SK-N-SH treated with all-trans-retinoic acid at 6 μM for 48 hours (cell line): Measurements from ENCODE around the gene SCYL1.

Source experiments
- ATAC-seq: fragments of 200-7000 bp; cut with Tn5 transposase; 3 replicates; pipeline ENCODE4 v1.9.1; 2020; ENCODE audit warnings: mild to moderate bottlenecking, moderate library complexity
- ARNTL ChIP-seq: fragments of 450-650 bp; formaldehyde crosslinking; IDR thresholded peaks from 2 replicates; pipeline ENCODE4 v1.5.0; 2020; ENCODE audit warnings: low read depth, mild to moderate bottlenecking, moderate library complexity, borderline replicate concordance
- CSDC2 ChIP-seq: fragments of 250-450 bp; sonication (Bioruptor Pico); IDR thresholded peaks from 2 replicates; pipeline ENCODE4 v1.5.0; 2020; ENCODE audit warnings: mild to moderate bottlenecking, moderate library complexity
- ESRRG ChIP-seq: fragments of 250-450 bp; sonication (Bioruptor Pico); IDR thresholded peaks from 2 replicates; pipeline ENCODE4 v1.6.1; 2021; ENCODE audit warnings: mild to moderate bottlenecking
- GLIS3 ChIP-seq: fragments of 250-450 bp; sonication (Bioruptor Pico); IDR thresholded peaks from 2 replicates; pipeline ENCODE4 v1.5.0; 2020; ENCODE audit warnings: mild to moderate bottlenecking, moderate library complexity
- ISL1 ChIP-seq: fragments of 250-450 bp; sonication (Bioruptor Pico); IDR thresholded peaks from 2 replicates; pipeline ENCODE4 v2.1.2; 2022; ENCODE audit warnings: mild to moderate bottlenecking, moderate library complexity
- POU6F1 ChIP-seq: fragments of 250-450 bp; sonication (Bioruptor Pico); IDR thresholded peaks from 2 replicates; pipeline ENCODE4 v1.8.0; 2021; ENCODE audit warnings: low read depth, mild to moderate bottlenecking, moderate library complexity, borderline replicate concordance
- PPARA ChIP-seq: fragments of 250-450 bp; sonication (Bioruptor Pico); IDR thresholded peaks from 2 replicates; pipeline ENCODE4 v1.5.0; 2020; ENCODE audit warnings: mild to moderate bottlenecking, borderline replicate concordance
- RARB ChIP-seq: fragments of 250-450 bp; sonication (Bioruptor Pico); IDR thresholded peaks from 2 replicates; pipeline ENCODE4 v1.8.0; 2021; ENCODE audit warnings: mild to moderate bottlenecking, moderate library complexity
- SNAI2 ChIP-seq: fragments of 250-450 bp; sonication (Bioruptor Pico); IDR thresholded peaks from 2 replicates; pipeline ENCODE4 v1.5.0; 2020; ENCODE audit warnings: mild to moderate bottlenecking, moderate library complexity
- TCF4 ChIP-seq: fragments of 250-450 bp; sonication (Bioruptor Pico); IDR thresholded peaks from 2 replicates; pipeline ENCODE4 v1.8.0; 2021; ENCODE audit warnings: mild to moderate bottlenecking, moderate library complexity, borderline replicate concordance
- TOX ChIP-seq: fragments of 250-450 bp; sonication (Bioruptor Pico); IDR thresholded peaks from 2 replicates; pipeline ENCODE4 v1.8.0; 2021; ENCODE audit warnings: mild to moderate bottlenecking, moderate library complexity, borderline replicate concordance
- TSHZ2 ChIP-seq: fragments of 250-450 bp; sonication (Bioruptor Pico); IDR thresholded peaks from 2 replicates; pipeline ENCODE4 v1.5.0; 2020; ENCODE audit warnings: mild to moderate bottlenecking, moderate library complexity
- ZC3H10 ChIP-seq: fragments of 250-450 bp; sonication (Bioruptor Pico); IDR thresholded peaks from 2 replicates; pipeline ENCODE4 v1.5.1; 2021; ENCODE audit warnings: mild to moderate bottlenecking, moderate library complexity
- ZFP3 ChIP-seq: fragments of 250-450 bp; sonication (Bioruptor Pico); IDR thresholded peaks from 2 replicates; pipeline ENCODE4 v1.5.0; 2020; ENCODE audit warnings: mild to moderate bottlenecking, moderate library complexity
- ZFP30 ChIP-seq: fragments of 450-650 bp; formaldehyde crosslinking; IDR thresholded peaks from 2 replicates; pipeline ENCODE4 v1.5.0; 2022; ENCODE audit warnings: mild to moderate bottlenecking, moderate library complexity
- ZNF70 ChIP-seq: fragments of 450-650 bp; formaldehyde crosslinking; IDR thresholded peaks from 2 replicates; pipeline ENCODE4 v1.5.0; 2020; ENCODE audit warnings: mild to moderate bottlenecking, moderate library complexity
- TF ChIP-seq, protein P1 (sequence below): fragments of 250-450 bp; sonication (Bioruptor Pico); IDR thresholded peaks from 2 replicates; pipeline ENCODE4 v1.8.0; 2020; ENCODE audit warnings: mild to moderate bottlenecking, moderate library complexity, borderline replicate concordance
- TF ChIP-seq, protein P2 (sequence below): fragments of 250-450 bp; sonication (Bioruptor Pico); IDR thresholded peaks from 2 replicates; pipeline ENCODE4 v1.5.1; 2021; ENCODE audit warnings: mild to moderate bottlenecking, moderate library complexity
- TF ChIP-seq, protein P3 (sequence below): fragments of 250-450 bp; sonication (Bioruptor Pico); IDR thresholded peaks from 2 replicates; pipeline ENCODE4 v1.5.1; 2020; ENCODE audit warnings: low read depth, mild to moderate bottlenecking, moderate library complexity

SCYL1 gene

DNA sequence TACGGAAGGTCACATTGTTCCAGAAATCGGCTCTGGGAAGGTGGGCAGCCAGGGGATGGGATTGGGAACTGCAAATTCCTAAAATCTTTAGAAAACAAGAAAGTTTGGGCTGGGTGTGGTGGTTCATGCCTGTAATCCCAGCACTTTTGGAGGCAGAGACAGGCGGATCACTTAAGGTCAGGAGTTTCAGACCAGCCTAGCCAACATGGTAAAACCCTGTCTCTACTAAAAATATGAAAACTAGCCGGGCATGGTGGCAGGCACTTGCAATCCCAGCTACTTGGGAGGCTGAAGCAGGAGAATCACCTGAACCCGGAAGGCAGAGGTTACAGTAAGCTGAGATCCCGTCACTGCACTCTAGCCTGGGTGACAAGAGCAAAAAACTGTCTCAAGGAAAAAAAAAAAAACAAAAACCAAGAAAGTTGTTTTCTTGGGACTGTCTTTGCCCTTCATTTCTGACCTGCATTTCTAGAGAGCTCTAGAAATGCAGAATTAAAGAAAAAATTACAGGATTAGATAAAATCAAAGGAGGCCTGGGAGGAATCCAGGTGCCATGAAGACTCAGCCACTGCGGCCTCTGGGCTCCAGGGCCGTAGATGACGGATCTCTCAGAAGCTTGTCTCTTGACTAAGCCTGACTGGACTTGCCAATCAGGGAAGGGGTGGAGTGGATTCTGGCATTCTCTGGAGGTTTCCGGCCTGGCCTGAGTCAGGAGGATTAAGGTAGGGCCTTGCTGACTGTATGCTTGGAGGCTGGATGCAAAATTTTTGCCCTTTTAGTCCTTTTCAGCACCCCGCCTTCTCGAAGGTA lies 31.3 kb upstream of the SCYL1 start:
- TF ChIP-seq POU6F1 (CRISPR knock-in tag): no peak
- no peak for TF ChIP-seq ZNF70 (CRISPR knock-in tag)
- TF ChIP-seq, protein P1, sequence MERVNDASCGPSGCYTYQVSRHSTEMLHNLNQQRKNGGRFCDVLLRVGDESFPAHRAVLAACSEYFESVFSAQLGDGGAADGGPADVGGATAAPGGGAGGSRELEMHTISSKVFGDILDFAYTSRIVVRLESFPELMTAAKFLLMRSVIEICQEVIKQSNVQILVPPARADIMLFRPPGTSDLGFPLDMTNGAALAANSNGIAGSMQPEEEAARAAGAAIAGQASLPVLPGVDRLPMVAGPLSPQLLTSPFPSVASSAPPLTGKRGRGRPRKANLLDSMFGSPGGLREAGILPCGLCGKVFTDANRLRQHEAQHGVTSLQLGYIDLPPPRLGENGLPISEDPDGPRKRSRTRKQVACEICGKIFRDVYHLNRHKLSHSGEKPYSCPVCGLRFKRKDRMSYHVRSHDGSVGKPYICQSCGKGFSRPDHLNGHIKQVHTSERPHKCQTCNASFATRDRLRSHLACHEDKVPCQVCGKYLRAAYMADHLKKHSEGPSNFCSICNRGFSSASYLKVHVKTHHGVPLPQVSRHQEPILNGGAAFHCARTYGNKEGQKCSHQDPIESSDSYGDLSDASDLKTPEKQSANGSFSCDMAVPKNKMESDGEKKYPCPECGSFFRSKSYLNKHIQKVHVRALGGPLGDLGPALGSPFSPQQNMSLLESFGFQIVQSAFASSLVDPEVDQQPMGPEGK (CRISPR knock-in tag): no peak
- TF ChIP-seq, protein P2, sequence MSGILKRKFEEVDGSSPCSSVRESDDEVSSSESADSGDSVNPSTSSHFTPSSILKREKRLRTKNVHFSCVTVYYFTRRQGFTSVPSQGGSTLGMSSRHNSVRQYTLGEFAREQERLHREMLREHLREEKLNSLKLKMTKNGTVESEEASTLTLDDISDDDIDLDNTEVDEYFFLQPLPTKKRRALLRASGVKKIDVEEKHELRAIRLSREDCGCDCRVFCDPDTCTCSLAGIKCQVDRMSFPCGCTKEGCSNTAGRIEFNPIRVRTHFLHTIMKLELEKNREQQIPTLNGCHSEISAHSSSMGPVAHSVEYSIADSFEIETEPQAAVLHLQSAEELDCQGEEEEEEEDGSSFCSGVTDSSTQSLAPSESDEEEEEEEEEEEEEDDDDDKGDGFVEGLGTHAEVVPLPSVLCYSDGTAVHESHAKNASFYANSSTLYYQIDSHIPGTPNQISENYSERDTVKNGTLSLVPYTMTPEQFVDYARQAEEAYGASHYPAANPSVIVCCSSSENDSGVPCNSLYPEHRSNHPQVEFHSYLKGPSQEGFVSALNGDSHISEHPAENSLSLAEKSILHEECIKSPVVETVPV (CRISPR knock-in tag): no peak
- TF ChIP-seq CSDC2 (CRISPR knock-in tag): no peak
- peak; percentile 39 for ATAC-seq

DNA sequence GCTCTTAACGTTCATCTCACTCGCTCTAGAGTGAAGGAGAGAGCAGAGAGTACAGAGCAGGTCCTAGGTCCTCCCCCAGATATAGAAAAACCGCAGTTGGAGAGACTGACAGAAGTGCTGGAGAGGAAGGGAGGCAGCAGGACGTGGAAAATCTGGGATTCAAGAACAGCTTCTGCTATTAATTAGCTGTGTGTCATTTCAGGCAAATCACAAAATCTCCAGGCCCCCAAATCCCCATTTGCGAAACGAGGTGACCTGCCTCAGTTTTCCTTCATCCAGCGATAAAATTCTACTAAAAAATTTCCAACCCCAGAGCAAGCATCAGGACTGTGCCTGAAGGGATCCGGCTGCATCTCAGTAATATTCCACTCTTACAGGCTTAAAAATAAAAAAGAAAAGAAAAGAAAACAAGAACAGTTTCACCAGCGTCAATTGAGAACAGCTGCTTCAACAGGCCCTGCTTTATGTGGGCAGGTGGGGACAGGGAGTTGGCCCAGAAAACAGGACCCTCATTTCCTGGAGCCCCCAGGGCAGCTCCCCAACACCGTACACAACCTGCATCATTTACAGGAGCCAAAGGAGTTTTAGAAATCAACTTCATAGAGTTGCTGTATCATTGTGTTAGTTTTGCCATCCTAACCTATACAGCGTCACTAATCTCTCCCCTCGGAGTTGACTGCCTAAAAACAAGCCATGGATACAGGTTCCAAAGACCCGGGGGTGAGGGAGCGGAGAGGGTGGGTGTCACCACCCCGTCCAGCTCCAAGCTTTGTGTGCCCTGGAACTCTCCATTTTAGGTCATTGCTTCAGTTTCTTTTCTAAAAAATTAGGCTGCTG lies 28.4 kb upstream of the SCYL1 start:
- no peak for ATAC-seq
- 0 out of 2 replicates have a peak, but pooled peaks have one; percentile 26 for TF ChIP-seq TSHZ2
- no peak for TF ChIP-seq ESRRG
- TF ChIP-seq TCF4 (CRISPR knock-in tag): no peak; the same call in 1 of the 2 replicates
- no peak for TF ChIP-seq POU6F1 (CRISPR knock-in tag)
- TF ChIP-seq ZNF70 (CRISPR knock-in tag): 0 out of 2 replicates have a peak, but pooled peaks have one; percentile 23

- peak; percentile 73 for ATAC-seq
- TF ChIP-seq ZC3H10 (CRISPR knock-in tag) (no peak), ISL1 (CRISPR knock-in tag) (peak; percentile 53), ZFP3 (CRISPR knock-in tag) (0 out of 2 replicates have a peak, but pooled peaks have one; percentile 18), GLIS3 (no peak), SNAI2 (CRISPR knock-in tag) (no peak), ZNF70 (CRISPR knock-in tag) (no peak), ARNTL (no peak), PPARA (CRISPR knock-in tag) (no peak), RARB (CRISPR knock-in tag) (no peak), ESRRG (no peak), ZFP30 (no peak), CSDC2 (CRISPR knock-in tag) (no peak; the same call in 1 of the 2 replicates), TOX (CRISPR knock-in tag) (no peak)
- TF ChIP-seq, protein P1 (CRISPR knock-in tag): peak; percentile 11; the same call in 1 of the 2 replicates
- TF ChIP-seq, protein P3, sequence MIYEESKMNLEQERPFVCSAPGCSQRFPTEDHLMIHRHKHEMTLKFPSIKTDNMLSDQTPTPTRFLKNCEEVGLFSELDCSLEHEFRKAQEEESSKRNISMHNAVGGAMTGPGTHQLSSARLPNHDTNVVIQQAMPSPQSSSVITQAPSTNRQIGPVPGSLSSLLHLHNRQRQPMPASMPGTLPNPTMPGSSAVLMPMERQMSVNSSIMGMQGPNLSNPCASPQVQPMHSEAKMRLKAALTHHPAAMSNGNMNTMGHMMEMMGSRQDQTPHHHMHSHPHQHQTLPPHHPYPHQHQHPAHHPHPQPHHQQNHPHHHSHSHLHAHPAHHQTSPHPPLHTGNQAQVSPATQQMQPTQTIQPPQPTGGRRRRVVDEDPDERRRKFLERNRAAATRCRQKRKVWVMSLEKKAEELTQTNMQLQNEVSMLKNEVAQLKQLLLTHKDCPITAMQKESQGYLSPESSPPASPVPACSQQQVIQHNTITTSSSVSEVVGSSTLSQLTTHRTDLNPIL: no peak
Measured at GRCh38 chr11:65497141-65498041, 27.5 kb upstream of the SCYL1 start.
